Fibroblast of mammary gland (primary cell): ENCODE measurements around the gene SYT17.
A peak's percentile ranks its signal among the peaks of the same experiment; 100 is the strongest.

Source experiments
- DNase-seq: peaks from one replicate; pipeline ENCODE4 v3.0.0-alpha.2; 2010; ENCODE audit warnings: low read depth
- H3K4me3 ChIP-seq: 2 replicates; pipeline ENCODE4 v1.5.1; 2011; ENCODE audit warnings: low read depth, mild to moderate bottlenecking, low read length, moderate library complexity; ENCODE audit not compliant: control insufficient read depth
- TF ChIP-seq, protein P1 (sequence below): conservative IDR thresholded peaks from 2 replicates; pipeline ENCODE4 v1.5.1; 2011; ENCODE audit warnings: low read depth, low read length, inconsistent platforms; ENCODE audit not compliant: control insufficient read depth, insufficient read depth

The SYT17 gene

DNA sequence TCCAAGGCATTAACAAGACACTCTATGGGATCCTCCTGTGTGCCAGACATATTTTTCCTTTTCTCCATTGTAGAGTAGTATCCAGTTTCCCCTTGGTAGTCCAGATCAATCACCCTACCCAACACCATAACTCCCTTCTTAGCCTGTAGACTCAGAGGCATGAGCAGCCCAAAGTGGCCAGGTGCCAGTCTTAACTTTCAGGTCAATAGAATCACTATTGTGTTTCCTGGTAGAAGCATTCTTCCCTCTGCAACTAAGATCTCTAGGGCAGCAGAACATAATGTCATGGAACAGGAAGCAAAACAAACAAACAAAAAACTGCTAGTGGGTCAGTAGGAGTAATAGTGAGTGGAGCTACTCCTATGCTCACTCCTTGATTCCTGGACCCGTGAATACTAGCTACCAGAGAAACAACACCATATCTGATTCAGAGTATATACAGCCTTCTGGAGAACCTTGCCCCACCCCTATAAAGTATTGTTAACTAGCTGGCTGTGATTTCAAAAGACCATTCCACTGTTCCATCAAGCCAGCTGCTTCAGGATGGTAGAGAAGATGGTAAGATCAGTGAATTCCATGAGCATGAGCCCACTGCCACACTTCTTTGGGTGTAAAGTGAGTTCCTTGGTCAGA, 106.2 kb downstream of the SYT17 start:
- no peak for DNase-seq
- no peak overlapping the region for H3K4me3 ChIP-seq
- TF ChIP-seq, protein P1, sequence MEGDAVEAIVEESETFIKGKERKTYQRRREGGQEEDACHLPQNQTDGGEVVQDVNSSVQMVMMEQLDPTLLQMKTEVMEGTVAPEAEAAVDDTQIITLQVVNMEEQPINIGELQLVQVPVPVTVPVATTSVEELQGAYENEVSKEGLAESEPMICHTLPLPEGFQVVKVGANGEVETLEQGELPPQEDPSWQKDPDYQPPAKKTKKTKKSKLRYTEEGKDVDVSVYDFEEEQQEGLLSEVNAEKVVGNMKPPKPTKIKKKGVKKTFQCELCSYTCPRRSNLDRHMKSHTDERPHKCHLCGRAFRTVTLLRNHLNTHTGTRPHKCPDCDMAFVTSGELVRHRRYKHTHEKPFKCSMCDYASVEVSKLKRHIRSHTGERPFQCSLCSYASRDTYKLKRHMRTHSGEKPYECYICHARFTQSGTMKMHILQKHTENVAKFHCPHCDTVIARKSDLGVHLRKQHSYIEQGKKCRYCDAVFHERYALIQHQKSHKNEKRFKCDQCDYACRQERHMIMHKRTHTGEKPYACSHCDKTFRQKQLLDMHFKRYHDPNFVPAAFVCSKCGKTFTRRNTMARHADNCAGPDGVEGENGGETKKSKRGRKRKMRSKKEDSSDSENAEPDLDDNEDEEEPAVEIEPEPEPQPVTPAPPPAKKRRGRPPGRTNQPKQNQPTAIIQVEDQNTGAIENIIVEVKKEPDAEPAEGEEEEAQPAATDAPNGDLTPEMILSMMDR, result no peak

DNA sequence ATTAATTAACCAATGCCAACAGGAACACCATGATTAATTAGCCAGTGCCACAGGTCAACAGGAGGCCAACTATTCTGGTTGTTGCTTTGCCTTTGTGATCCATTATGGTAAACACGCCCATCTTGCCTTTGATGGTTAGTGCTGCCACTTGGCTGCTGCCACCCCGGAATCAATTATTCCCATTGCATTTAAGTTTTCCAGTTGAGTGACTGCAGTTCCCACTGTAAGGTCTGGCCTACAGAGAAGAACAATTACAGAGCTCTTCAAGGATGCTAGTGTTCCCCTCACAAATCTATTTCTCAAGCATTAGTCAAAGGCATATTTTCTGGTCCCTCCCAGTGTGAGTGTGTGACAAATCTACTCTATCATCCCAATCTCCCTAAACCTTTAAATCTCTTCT, 110.4 kb downstream of the SYT17 start:
- TF ChIP-seq, protein P1, result no peak
- H3K4me3 ChIP-seq, result no peak overlapping the region
- DNase-seq, result no peak

DNA sequence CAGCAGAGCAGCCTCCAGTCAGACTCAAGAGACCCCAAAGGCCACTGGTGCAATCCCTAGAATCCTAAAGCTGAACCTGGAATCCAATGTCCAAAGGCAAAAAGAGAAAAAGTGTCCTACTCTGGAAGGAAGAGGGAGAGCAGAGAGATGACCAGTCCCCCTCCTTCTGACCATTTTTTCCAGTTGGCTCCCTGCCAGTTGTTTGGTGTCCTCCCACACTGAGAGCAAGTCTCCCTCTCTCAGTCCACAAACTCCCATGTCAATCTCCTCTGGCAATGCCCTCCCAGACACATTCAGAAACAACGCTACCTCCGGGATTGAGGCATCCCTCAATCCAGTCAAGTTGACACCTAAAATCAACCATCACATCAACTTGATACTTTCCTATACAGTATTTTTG, 113.2 kb downstream of the SYT17 start:
- TF ChIP-seq, protein P1, result no peak
- DNase-seq, result no peak
- no peak overlapping the region for H3K4me3 ChIP-seq

DNA sequence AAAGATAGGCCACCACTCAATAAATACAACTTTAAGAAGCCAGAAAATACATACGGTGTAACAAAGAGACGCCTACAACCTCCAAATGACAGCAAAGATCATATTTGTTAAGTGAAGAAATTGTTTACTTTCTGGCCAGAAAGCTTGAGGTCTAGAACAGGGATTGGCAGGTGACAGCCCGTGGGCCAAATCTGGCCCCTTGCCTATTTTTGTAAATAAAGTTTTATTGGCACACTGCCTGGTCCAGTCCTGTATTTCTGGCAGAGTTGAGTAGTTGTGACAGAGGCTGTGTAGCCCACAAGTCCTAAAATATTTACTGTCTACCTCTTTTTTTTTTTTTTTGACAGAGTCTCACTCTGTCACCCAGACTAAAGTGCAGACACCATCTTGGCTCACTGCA, 114.1 kb downstream of the SYT17 start:
- no peak overlapping the region for H3K4me3 ChIP-seq
- DNase-seq, result no peak
- TF ChIP-seq, protein P1, result no peak

DNA sequence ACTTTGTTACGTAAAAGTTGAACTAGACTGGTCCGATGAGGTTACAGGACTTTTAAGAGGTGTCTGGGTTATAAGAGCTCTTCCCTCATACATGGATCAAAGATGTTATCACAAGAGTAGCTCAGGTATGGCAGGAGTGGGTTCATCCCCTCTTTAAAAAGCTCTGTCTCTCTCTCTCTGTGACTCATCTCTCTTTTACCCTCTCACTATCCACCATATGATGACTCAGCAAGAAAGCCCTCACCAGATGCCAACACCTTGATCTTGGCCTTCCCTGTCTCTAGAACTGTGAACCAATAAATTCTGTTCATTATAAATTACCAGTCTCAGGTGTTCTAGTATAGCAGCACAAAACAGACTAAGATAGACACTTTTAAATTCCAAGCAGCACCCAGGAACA, 115.6 kb downstream of the SYT17 start:
- TF ChIP-seq, protein P1, result no peak
- DNase-seq, result no peak
- no peak overlapping the region for H3K4me3 ChIP-seq

DNA sequence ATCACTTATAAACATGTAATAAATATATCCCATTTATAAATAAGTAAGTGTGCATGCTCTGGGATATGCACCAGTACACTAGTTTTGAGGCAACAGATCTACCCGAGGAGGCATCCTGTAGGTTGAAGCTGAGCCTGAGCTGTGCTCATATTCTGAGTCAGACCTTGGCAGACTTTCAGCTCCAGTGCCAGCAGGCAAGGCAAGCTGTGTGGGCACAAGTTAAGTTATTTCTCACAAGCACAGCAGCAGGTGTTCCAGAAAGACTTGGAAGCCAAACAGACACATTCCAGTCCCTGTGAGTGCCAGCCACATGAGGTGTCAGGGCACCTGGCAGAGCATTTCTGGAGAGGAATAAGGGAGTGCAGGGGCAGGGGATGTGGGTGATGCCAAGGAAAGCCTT, 116.2 kb downstream of the SYT17 start:
- TF ChIP-seq, protein P1, result no peak

DNA sequence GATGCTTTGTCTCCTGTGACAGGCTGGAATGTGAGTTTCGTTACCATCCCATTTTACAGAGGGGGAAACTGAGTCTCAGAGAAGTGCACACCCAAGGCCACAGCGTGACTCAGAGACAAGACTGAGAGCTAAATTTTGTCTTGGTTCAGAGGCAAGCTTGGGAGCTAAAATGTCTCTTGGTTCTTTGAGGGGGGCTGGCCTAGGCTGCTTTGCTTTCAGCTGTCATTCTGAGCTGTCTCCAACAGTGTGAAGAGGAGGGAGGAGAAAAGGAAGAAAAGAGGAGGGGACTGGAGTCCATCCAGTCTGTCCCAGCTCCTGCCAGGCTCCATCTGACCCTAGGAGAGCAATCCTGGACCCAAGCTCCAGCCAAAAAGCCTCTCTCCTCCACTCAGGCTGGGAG, 117.4 kb downstream of the SYT17 start, which contains the start of gene CLEC19A:
Gene CLEC19A (plus strand): TSS at position 301 of the 400 bp plus-strand sequence. CDS start 121 bp downstream, outside the sequence.
- TF ChIP-seq, protein P1, result no peak
- no peak for DNase-seq
- H3K4me3 ChIP-seq, result no peak within 1 kb of the TSS

More for the DNA sequence above, 116.2 kb downstream of the SYT17 start:
- peak; percentile 4 for DNase-seq
- H3K4me3 ChIP-seq, result no peak overlapping the region
